GM12878 (cell line): Measurements from ENCODE around the gene SNF8.

Experiments
- CBX5 ChIP-seq: sonication (generic); IDR thresholded peaks from 2 replicates; pipeline ENCODE4 v1.6.1; 2016; ENCODE audit warnings: low read depth, moderate library complexity, mild to moderate bottlenecking, inconsistent platforms
- CTCF ChIP-seq, 3 experiments: IDR thresholded peaks in 2 of 3; conservative IDR thresholded peaks in 1 of 3; 2 replicates each; pipeline ENCODE4 v1.5.1; 2011; ENCODE audit warnings: low read depth in 3 of 3, low read length in 3 of 3, mild to moderate bottlenecking in 3 of 3, control low read depth in 2 of 3, moderate library complexity in 2 of 3, inconsistent platforms in 1 of 3, mixed read lengths in 1 of 3; ENCODE audit not compliant: control insufficient read depth in 2 of 3, insufficient read depth in 1 of 3; ENCODE audit errors: extremely low read depth in 1 of 3
- DPF2 ChIP-seq: fragments of 450-650 bp; IDR thresholded peaks from 2 replicates; pipeline ENCODE4 v1.6.1; 2017; ENCODE audit warnings: mild to moderate bottlenecking
- ESRRA ChIP-seq: IDR thresholded peaks from 2 replicates; pipeline ENCODE4 v1.6.1; 2012; ENCODE audit warnings: mild to moderate bottlenecking, low read length, improper control_type of control experiment
- IRF5 ChIP-seq: fragments of 450-650 bp; IDR thresholded peaks from 2 replicates; pipeline ENCODE4 v1.6.1; 2017; ENCODE audit warnings: borderline replicate concordance
- POLR2A ChIP-seq: IDR thresholded peaks from 2 replicates; pipeline ENCODE4 v1.6.1; 2011; ENCODE audit warnings: low read depth, mild to moderate bottlenecking, low read length
- RAD21 ChIP-seq: IDR thresholded peaks from 2 replicates; pipeline ENCODE4 v1.6.1; 2011; ENCODE audit warnings: mild to moderate bottlenecking, low read depth, low read length, moderate library complexity; ENCODE audit not compliant: insufficient read depth
- SIN3A ChIP-seq: IDR thresholded peaks from 2 replicates; pipeline ENCODE4 v1.6.1; 2012; ENCODE audit warnings: low read depth, low read length, improper control_type of control experiment
- SP1 ChIP-seq: IDR thresholded peaks from one replicate; pipeline ENCODE4 v1.6.1; 2011; ENCODE audit warnings: low read depth, low read length
- SUPT20H ChIP-seq: IDR thresholded peaks from 2 replicates; pipeline ENCODE4 v1.6.1; 2011; ENCODE audit warnings: low read depth, mild to moderate bottlenecking, low read length, moderate library complexity, borderline replicate concordance; ENCODE audit not compliant: control insufficient read depth
- TAF1 ChIP-seq: IDR thresholded peaks from 2 replicates; pipeline ENCODE4 v1.6.1; 2011; ENCODE audit warnings: mild to moderate bottlenecking, low read depth, low read length, borderline replicate concordance
- YBX1 ChIP-seq: fragments of 450-650 bp; IDR thresholded peaks from 2 replicates; pipeline ENCODE4 v1.6.1; 2016; ENCODE audit warnings: antibody characterized with exemption
- ZNF274 ChIP-seq: IDR thresholded peaks from one replicate; pipeline ENCODE4 v1.8.0; 2011; ENCODE audit not compliant: insufficient read length, insufficient read depth

- TF ChIP-seq CBX5, result no peak
- no peak for TF ChIP-seq ESRRA
- no peak for TF ChIP-seq ZNF274
- no peak for TF ChIP-seq CTCF (IDR thresholded peaks at IDR 0.05 in 2 of 3, conservative IDR thresholded peaks at IDR 0.05 in 1 of 3; ENCODE audit: control insufficient read depth in 2 of 3, extremely low read depth in 1 of 3, insufficient read depth in 1 of 3, low read depth in 3 of 3, low read length in 3 of 3)
- TF ChIP-seq SP1, result no peak
- no peak for TF ChIP-seq SIN3A
- TF ChIP-seq DPF2, result no peak
- TF ChIP-seq POLR2A, result no peak
- TF ChIP-seq SUPT20H, result no peak
- TF ChIP-seq IRF5, result no peak
- no peak for TF ChIP-seq YBX1
- TF ChIP-seq RAD21, result no peak
- no peak for TF ChIP-seq TAF1
Observed at GRCh38 chr17:48907713-48908046, 37.0 kb downstream of the SNF8 start.
